Sigmoid colon (tissue), 7 donors: ENCODE data around the gene GDF11. TPM values are rescaled to one million over a fixed set of nuclear protein-coding genes. Genes with fewer than 3 reads are reported as not detected.
A peak's percentile ranks its signal among the peaks of the same experiment; 100 is the strongest.

ENCODE experiments used
- DNase-seq: peaks from one replicate; pipeline ENCODE4 v3.0.0-alpha.2; 2019
- H3K27ac ChIP-seq, 4 donors: fragments of 200-600 bp; sonication (generic); one replicate each; pipeline ENCODE4 v1.5.1; 2016 to 2019; ENCODE audit warnings: mild to moderate bottlenecking in 1 of 4
- H3K27me3 ChIP-seq, 3 donors: fragments of 200-600 bp; sonication (generic); one replicate each; pipeline ENCODE4 v1.5.1; 2019; ENCODE audit warnings: mild to moderate bottlenecking in 1 of 3
- H3K36me3 ChIP-seq, 4 donors: fragments of 200-600 bp; sonication (generic); one replicate each; pipeline ENCODE4 v1.5.1; 2016 to 2019
- H3K4me1 ChIP-seq, 4 donors: fragments of 200-600 bp; sonication (generic); one replicate each; pipeline ENCODE4 v1.5.1; 2017 to 2019
- H3K4me3 ChIP-seq, 4 donors: fragments of 200-600 bp; sonication (generic); one replicate each; pipeline ENCODE4 v1.5.1; 2017 to 2019; ENCODE audit warnings: mild to moderate bottlenecking in 2 of 4, moderate library complexity in 1 of 4
- H3K9me3 ChIP-seq, 4 donors: fragments of 200-600 bp in 3 of 4; sonication (generic) in 3 of 4; one replicate each; pipeline versions ENCODE4 v1.5.1 to v1.6.1; 2013 to 2019
- EP300 ChIP-seq, 4 donors: sonication (generic); formaldehyde crosslinking; IDR thresholded peaks; one replicate each; pipeline ENCODE4 v1.6.1; 2017; ENCODE audit warnings: antibody characterized with exemption in 4 of 4
- POLR2A ChIP-seq, 2 donors: fragments of 450-650 bp; IDR thresholded peaks; one replicate each; pipeline ENCODE4 v1.6.1; 2016; ENCODE audit warnings: antibody characterized with exemption in 2 of 2, mild to moderate bottlenecking in 2 of 2, moderate library complexity in 2 of 2
- POLR2AphosphoS5 ChIP-seq, 4 donors: sonication (generic); formaldehyde crosslinking; IDR thresholded peaks; one replicate each; pipeline ENCODE4 v1.6.1; 2017; ENCODE audit warnings: antibody characterized with exemption in 4 of 4
- WGBS, 2 donors: extraction: QIAGEN DNeasy Blood & Tissue Kit; methylation state at CpG; one replicate each; pipeline ENCODE4 v1.1.7; 2013; 5-methylcytosine and 5-hydroxymethylcytosine counted together
- intact Hi-C: fragments of 100-400 bp; cut with DNase I; formaldehyde crosslinking; loops from one replicate; pipeline ENCODE4 v1.15.1; 2023
- polyA plus RNA-seq, 3 donors: library from polyadenylated mRNA; stranded (reverse); fragments of 200-250 nt; gene quantifications; one replicate each; pipeline ENCODE4 v1.2.3, GENCODE V29; 2013
- total RNA-seq, 4 donors: library from RNA; depleted of rRNA; stranded (reverse); fragments of >200 nt; gene quantifications; one replicate each; pipeline ENCODE4 v1.1.0, GENCODE V29; 2016
- TF ChIP-seq, protein P1 (sequence below), 4 experiments: fragments of 450-650 bp in 3 of 4; fragments of 200-600 bp in 1 of 4; IDR thresholded peaks; one replicate each; pipeline ENCODE4 v1.5.1; 2016 to 2019; ENCODE audit warnings: antibody characterized with exemption in 4 of 4, mild to moderate bottlenecking in 3 of 4, moderate library complexity in 2 of 4
- donor health status: healthy with polysubstance abuse.
- donor health status: Bipolar disorder and iron deficiency.
- donor health status: healthy.

Gene GDF11
- total and polyA plus RNA-seq, 7 donors = 1.2 to 12.2 (median 4.3) TPM

DNA sequence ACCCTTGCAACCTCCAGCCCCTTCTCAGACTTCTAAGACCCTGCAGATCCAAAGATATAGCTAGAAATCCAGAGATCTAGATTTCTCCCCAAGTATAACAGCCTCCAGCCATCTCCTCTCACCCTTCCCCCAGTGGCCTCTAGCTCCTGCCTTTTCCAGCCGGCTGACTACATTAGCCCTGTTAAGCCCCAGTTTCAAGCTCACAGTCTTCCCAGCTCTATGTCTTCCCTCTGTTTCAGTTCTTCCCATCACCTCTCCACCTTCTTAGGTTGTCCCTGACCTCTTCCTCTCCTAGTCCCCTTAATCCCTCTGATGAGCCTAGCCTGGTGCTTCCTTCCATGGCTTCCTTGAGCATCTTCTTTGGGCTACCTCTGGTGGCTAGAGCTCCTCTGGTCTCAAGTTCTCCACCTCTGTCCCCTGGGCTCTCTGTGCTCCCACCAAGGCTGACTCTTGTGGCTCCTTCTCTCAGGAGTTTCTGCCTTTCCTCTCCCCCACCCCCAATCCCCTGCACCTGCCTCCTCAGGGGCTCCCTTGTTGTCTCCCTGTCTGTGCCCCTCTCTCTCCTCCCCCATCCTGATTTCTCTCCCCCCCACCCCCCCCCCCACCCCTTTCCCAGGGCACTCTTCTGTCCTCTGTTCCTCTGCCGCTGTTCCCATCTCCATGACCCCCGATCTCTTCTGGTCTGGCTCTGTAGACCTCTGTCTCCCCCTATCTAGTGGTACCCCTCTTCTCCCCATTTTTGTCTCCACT is 816 bp upstream of the GDF11 start:
- H3K4me1 ChIP-seq = peaks cover 0 to 54% (median 45%) of the 10 kb centered on the region in 4 donors
- no peaks in the 10 kb centered on the region for H3K36me3 ChIP-seq
- 15 to 32% methylated on average over 3 of the region's 3 CpGs for WGBS, 2 donors
- intact Hi-C loops = loop anchor here (5.0 kb wide), 2 partner anchors 185 to 300 kb away; partner anchors contain the start of genes PYM1 and RPS26
- peak; percentile 50 for DNase-seq
- TF ChIP-seq POLR2AphosphoS5 (IDR thresholded peaks at IDR 0.05) (no peak), POLR2A (IDR thresholded peaks at IDR 0.05) (no peak), EP300 (IDR thresholded peaks at IDR 0.05) (no peak)
- TF ChIP-seq, protein P1, sequence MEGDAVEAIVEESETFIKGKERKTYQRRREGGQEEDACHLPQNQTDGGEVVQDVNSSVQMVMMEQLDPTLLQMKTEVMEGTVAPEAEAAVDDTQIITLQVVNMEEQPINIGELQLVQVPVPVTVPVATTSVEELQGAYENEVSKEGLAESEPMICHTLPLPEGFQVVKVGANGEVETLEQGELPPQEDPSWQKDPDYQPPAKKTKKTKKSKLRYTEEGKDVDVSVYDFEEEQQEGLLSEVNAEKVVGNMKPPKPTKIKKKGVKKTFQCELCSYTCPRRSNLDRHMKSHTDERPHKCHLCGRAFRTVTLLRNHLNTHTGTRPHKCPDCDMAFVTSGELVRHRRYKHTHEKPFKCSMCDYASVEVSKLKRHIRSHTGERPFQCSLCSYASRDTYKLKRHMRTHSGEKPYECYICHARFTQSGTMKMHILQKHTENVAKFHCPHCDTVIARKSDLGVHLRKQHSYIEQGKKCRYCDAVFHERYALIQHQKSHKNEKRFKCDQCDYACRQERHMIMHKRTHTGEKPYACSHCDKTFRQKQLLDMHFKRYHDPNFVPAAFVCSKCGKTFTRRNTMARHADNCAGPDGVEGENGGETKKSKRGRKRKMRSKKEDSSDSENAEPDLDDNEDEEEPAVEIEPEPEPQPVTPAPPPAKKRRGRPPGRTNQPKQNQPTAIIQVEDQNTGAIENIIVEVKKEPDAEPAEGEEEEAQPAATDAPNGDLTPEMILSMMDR (IDR thresholded peaks at IDR 0.05) = no peak
- H3K9me3 ChIP-seq = no peaks in the 10 kb centered on the region
- H3K4me3 ChIP-seq = peak overlapping the region in 3 of 4 donors; percentile 58 to 67 (median 63)
- peak overlapping the region; percentile 76 to 85 (median 78) for H3K27ac ChIP-seq
- no peaks in the 10 kb centered on the region for H3K27me3 ChIP-seq

DNA sequence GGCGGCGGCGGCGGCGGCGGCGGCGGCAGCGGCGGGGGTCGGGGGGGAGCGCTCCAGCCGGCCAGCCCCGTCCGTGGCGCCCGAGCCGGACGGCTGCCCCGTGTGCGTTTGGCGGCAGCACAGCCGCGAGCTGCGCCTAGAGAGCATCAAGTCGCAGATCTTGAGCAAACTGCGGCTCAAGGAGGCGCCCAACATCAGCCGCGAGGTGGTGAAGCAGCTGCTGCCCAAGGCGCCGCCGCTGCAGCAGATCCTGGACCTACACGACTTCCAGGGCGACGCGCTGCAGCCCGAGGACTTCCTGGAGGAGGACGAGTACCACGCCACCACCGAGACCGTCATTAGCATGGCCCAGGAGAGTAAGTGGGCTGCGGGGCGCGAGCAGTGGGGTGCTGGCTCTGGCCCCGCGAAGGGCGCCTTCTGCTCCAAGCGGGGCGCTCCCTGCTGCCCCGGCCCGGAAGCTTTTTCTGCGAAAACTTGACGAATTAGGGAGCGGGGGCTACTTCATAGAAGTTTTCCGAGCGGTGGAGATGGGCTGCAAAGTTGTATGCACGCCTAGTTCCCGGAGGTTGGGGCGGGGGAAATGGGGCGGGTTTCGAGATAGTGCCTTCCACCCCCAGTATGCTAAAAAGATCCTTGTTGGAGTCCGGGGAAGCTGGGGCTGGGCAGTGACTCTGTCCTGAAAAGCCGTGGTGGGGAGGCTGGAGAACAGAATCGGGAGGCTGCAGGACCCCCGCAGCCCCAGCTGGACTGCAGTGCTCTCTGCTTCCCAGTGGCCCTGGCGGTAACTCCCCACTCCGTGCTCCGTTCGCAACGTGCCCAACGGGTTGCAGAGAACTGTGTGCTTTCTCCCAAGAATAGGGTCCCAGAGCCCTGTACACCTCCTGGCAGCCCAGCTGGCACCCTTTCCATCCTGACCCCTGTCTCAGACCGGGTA is 751 bp downstream of the GDF11 start:
- Histone ChIP-seq H3K27ac (peak overlapping the region; percentile 76 to 85 (median 78)), H3K4me1 (peaks cover 0 to 38% (median 31%) of the 10 kb centered on the region in 4 donors), H3K36me3 (no peaks in the 10 kb centered on the region), H3K4me3 (peak overlapping the region; percentile 45 to 67 (median 60)), H3K27me3 (no peaks in the 10 kb centered on the region), H3K9me3 (no peaks in the 10 kb centered on the region)
- 0 to 1% methylated on average over 73 of the region's 73 CpGs for WGBS, 2 donors
- peak; percentile 84 for DNase-seq
- TF ChIP-seq, protein P1 (IDR thresholded peaks at IDR 0.05) = no peak
- peak in 2 of 4 donors; percentile 17 to 22 for TF ChIP-seq POLR2AphosphoS5 (IDR thresholded peaks at IDR 0.05)
- intact Hi-C loops = loop anchor here (5.0 kb wide), 2 partner anchors 184 to 299 kb away; partner anchors contain the start of genes PYM1 and RPS26

- peaks cover 0 to 38% (median 30%) of the 10 kb centered on the region in 4 donors for H3K4me1 ChIP-seq
- peak; percentile 40 for DNase-seq
- no peaks in the 10 kb centered on the region for H3K9me3 ChIP-seq
- no peak for TF ChIP-seq EP300 (IDR thresholded peaks at IDR 0.05)
- TF ChIP-seq, protein P1 (IDR thresholded peaks at IDR 0.05) = no peak
- TF ChIP-seq POLR2A (IDR thresholded peaks at IDR 0.05) = no peak
- TF ChIP-seq POLR2AphosphoS5 (IDR thresholded peaks at IDR 0.05) = no peak
- H3K36me3 ChIP-seq = no peaks in the 10 kb centered on the region
- H3K27me3 ChIP-seq = no peaks in the 10 kb centered on the region
- H3K27ac ChIP-seq = peak overlapping the region in 3 of 4 donors; percentile 76 to 85 (median 79)
- 10 to 13% methylated on average over 11 of the region's 11 CpGs for WGBS, 2 donors
- H3K4me3 ChIP-seq = peak overlapping the region; percentile 45 to 67 (median 60)
- intact Hi-C loops = loop anchor here (5.0 kb wide), 2 partner anchors 183 to 298 kb away; partner anchors contain the start of genes PYM1 and RPS26
These were observed 1.6 kb downstream of the GDF11 start for GRCh38 chr12:55744340-55745030.
